Measurements from ENCODE around the gene SUMO1.
A peak's percentile ranks its signal among the peaks of the same experiment; 100 is the strongest.

Gene SUMO1

GRCh38 chr2:202201220-202202160 lies 36.9 kb downstream of the SUMO1 start:
- no peak for DNase-seq

GRCh38 chr2:202196727-202197126 lies 41.7 kb downstream of the SUMO1 start:
- no peak for DNase-seq

- no peak for DNase-seq
Observed at GRCh38 chr2:202194418-202194817, 44.0 kb downstream of the SUMO1 start.

GRCh38 chr2:202193881-202194353 lies 44.5 kb downstream of the SUMO1 start:
- DNase-seq, result no peak

- no peak for DNase-seq
Observed at GRCh38 chr2:202193305-202193704, 45.1 kb downstream of the SUMO1 start.

DNA sequence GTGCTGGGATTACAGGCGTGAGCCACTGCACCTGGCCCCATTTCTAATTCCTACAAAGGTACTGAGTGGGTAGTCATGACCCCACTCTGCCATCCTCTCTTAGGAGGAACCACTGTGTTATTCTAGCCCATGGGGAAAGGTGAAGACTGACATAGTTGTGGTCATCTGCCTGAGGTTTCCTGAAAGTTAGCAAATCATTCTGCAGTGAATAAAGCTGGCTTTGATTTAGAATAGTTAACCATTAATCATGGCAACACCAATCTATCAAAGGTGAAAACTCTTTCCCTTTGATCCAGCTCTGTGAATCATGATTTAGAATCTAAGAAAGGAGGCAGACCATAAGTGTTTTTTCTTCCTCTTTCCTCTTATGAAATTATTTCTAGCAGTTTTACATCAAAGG lies 50.8 kb downstream of the SUMO1 start:
- DNase-seq, result no peak

- DNase-seq, result no peak
Observed at GRCh38 chr2:202186641-202187202, 51.7 kb downstream of the SUMO1 start.

DNA sequence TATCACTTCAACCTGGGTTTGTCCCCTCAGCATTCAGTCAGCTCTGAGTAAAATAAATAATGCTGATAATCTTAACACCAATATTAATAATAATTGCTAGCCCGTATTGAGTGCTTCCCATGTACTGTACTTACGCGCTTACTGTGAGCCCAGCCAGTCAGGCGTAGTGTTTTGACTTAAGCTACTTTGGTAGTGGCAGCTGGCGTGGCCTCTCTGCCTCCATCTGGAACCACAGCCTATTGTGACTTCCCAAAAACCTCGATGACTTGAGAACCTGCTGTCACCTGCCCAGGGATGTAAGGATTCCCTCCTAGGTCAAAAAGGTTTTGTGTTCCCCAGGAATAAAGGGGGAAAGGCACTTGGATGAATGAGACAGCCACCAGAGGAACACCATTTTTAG lies 53.2 kb downstream of the SUMO1 start:
- DNase-seq, result no peak

DNA sequence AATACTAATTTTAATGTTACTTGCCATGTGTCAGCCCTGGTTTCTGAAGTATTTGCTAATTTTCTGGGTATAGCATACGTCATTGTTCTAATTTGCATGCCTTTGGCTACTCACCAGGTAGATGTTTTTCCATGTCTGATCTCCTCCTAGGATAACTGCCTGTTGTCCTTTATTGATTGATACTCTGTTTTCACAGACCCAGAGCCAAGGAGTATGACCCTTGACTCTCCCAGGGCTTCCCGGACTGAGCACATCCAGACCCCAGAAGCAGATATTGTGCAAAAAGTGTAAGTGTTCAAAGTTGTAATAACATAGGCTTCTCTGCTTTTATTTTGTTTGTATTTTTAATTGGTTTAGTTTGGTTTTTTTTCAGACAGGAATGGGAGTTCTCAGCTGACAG lies 53.8 kb downstream of the SUMO1 start:
- no peak for DNase-seq

DNA sequence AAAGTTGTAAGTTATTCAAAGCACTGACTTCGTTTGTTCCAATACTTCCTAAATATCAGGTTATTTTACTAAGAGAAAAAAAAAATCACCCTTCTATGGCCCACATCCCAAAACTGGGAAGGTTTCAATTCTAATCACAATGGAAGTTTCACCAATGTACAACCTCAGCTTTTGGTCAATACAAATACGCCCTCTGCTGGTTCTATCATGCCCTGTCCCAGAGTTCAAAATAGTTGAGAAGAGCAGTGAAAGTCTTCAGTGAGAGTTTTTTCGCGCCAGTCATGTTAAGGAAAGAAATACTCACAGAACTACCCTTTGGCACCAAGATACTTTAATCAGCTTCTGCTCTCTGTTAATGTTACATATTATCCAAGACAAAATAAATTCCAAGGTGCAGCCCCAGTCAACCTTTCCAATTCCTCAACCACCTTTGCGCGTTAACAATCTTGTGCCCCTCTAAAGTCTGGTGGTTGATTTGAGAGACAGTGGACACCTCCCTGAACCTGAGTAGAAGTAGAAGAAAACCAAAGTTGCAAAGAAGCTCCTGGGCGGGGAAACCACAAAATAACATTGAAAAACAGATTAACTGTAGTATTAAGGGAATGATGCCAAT lies 59.9 kb downstream of the SUMO1 start:
- peak in 28 of 58 donors; percentile 1 to 63 (median 12) for DNase-seq

- DNase-seq, result no peak
Observed at GRCh38 chr2:202172439-202173211, 65.8 kb downstream of the SUMO1 start.

- DNase-seq, result peak in 11 of 58 donors; percentile 1 to 44 (median 7)
Observed at GRCh38 chr2:202171241-202171825, 67.1 kb downstream of the SUMO1 start.

GRCh38 chr2:202169832-202170424 lies 68.5 kb downstream of the SUMO1 start:
- no peak for DNase-seq

GRCh38 chr2:202169131-202169530 lies 69.3 kb downstream of the SUMO1 start:
- no peak for DNase-seq

GRCh38 chr2:202165945-202166344 lies 72.5 kb downstream of the SUMO1 start:
- DNase-seq, result no peak

DNA sequence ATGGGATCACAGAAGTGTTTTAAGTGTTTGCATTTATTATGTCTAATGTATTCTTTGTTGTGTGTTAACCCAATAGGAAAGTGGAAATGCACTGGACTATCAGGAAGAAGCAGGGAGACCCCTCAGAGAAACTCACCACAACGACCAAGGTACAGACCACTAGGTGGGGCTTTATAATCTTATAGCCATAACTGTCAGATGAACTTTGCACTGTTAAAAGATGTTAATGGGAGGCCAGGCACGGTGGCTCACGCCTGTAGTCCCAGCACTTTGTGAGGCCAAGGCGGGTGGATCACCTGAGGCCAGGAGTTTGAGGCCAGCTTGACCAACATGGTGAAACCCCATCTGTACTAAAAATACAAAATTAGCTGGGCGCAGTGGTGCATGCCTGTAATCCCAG lies 73.2 kb downstream of the SUMO1 start:
- no peak for DNase-seq

DNA sequence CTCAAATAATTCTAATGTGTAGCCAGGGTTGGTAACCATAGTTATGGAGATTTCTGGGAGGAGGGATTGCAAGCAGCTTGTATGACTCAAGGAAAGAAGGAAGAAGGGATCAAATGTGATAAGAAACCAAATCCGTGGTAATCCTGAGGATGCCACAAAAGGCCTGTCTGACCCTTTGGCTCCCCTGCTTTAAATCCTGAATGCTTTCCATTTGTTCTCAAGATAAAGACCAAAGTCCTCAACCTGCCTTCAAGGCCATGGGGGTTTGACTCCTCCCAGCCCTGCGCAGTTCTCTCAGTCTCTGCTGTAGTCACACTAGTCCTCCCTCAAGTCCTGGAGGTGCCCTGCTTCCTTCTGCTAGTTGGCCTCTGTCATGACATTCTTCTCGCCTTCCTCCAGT lies 74.0 kb downstream of the SUMO1 start:
- DNase-seq, result no peak

DNA sequence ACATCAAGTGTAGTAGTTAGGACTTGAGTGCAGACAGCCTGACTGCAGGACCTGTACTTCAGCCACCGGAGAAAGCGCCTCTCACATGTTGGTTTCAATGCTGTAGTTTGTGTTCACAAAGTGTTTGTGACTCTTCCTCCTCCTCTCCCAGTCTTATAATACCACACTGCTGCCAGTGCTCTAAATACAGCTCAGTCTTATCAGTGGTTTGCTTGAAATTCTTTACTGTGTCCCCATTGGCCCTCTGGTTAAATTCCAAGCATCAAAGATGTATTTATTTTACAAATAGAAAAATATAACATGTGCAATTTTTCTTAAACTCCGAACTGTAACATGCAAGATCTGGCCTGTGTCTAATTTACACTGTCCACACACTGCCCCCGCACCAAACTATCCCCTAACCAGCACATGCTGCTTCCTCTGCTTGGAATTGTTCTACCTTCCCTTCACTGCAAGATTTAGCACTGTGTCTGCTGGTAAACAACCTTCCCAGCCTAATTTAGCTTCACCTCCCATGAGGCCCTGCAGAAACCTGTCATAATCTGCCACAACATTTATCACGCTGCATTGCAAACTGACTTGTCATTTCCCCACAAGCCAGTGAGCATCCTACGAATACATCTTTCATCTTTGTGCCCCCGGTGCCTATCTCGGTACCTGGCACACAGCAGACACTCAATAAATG lies 77.1 kb downstream of the SUMO1 start:
- DNase-seq, result peak in 5 of 58 donors; percentile 5 to 60 (median 14)

GRCh38 chr2:202158796-202159195 lies 79.6 kb downstream of the SUMO1 start:
- peak in 2 of 58 donors; percentile 2 to 32 for DNase-seq

Measured in anterior cingulate cortex (tissue), 58 donors.